ENCODE results near the gene OSGEP.

- no peak for TF ChIP-seq CTCF (IDR thresholded peaks at IDR 0.05)
- TF ChIP-seq POLR2A (IDR thresholded peaks at IDR 0.05) = no peak
- TF ChIP-seq POLR2AphosphoS5 (IDR thresholded peaks at IDR 0.05) = no peak
- TF ChIP-seq EP300 (IDR thresholded peaks at IDR 0.05) = no peak
Measured at GRCh38 chr14:20440465-20440864, 14.1 kb downstream of the OSGEP start.

Data from sigmoid colon (tissue), 4 donors.